Activated CD4-positive, alpha-beta T cell treated with anti-CD3 and anti-CD28 coated beads for 4 hours (primary cell): ENCODE measurements around the gene NLGN1.

ENCODE experiments used
- DNase-seq, 2 donors: peaks; one replicate each; pipeline ENCODE4 v3.0.0-alpha.2; 2020

Gene NLGN1

GRCh38 chr3:173921732-173922131 is 524.2 kb downstream of the NLGN1 start:
- DNase-seq: no peak

GRCh38 chr3:173923204-173923603 is 525.7 kb downstream of the NLGN1 start:
- DNase-seq: no peak

- no peak for DNase-seq
Observed at GRCh38 chr3:173930251-173930650, 532.7 kb downstream of the NLGN1 start.

GRCh38 chr3:173932624-173933023 is 535.1 kb downstream of the NLGN1 start:
- DNase-seq: no peak

- DNase-seq: no peak
Observed at GRCh38 chr3:173933113-173933512, 535.6 kb downstream of the NLGN1 start.

GRCh38 chr3:173936316-173936715 is 538.8 kb downstream of the NLGN1 start:
- no peak for DNase-seq

GRCh38 chr3:173938159-173938558 is 540.6 kb downstream of the NLGN1 start:
- no peak for DNase-seq

- DNase-seq: no peak
Observed at GRCh38 chr3:173938616-173939015, 541.1 kb downstream of the NLGN1 start.

GRCh38 chr3:173939331-173939730 is 541.8 kb downstream of the NLGN1 start:
- DNase-seq: no peak

GRCh38 chr3:173943264-173943663 is 545.7 kb downstream of the NLGN1 start:
- DNase-seq: no peak

GRCh38 chr3:173945170-173945569 is 547.6 kb downstream of the NLGN1 start:
- no peak for DNase-seq

GRCh38 chr3:173945806-173946205 is 548.3 kb downstream of the NLGN1 start:
- no peak for DNase-seq

GRCh38 chr3:173954647-173955046 is 557.1 kb downstream of the NLGN1 start:
- no peak for DNase-seq

GRCh38 chr3:173957646-173958045 is 560.1 kb downstream of the NLGN1 start:
- no peak for DNase-seq

GRCh38 chr3:173958805-173959204 is 561.3 kb downstream of the NLGN1 start:
- no peak for DNase-seq

GRCh38 chr3:173970281-173970680 is 572.7 kb downstream of the NLGN1 start:
- DNase-seq: no peak

GRCh38 chr3:173976281-173976680 is 578.7 kb downstream of the NLGN1 start:
- DNase-seq: no peak

GRCh38 chr3:173977747-173978146 is 580.2 kb downstream of the NLGN1 start:
- no peak for DNase-seq

GRCh38 chr3:173983343-173983742 is 585.8 kb downstream of the NLGN1 start:
- DNase-seq: no peak

GRCh38 chr3:173986861-173987410 is 589.4 kb downstream of the NLGN1 start:
- DNase-seq: no peak

- no peak for DNase-seq
Observed at GRCh38 chr3:173988909-173989308, 591.4 kb downstream of the NLGN1 start.

- DNase-seq: no peak
Observed at GRCh38 chr3:173992416-173992815, 594.9 kb downstream of the NLGN1 start.

- no peak for DNase-seq
Observed at GRCh38 chr3:173993299-173993698, 595.8 kb downstream of the NLGN1 start.

- DNase-seq: no peak
Observed at GRCh38 chr3:174000675-174001074, 603.1 kb downstream of the NLGN1 start.

GRCh38 chr3:174002543-174002942 is 605.0 kb downstream of the NLGN1 start:
- no peak for DNase-seq

- no peak for DNase-seq
Observed at GRCh38 chr3:174010907-174011306, 613.4 kb downstream of the NLGN1 start.
